OCI-LY7 (cell line): ENCODE measurements around the gene OXCT1. TPM values are rescaled to one million over a fixed set of nuclear protein-coding genes. Genes with fewer than 3 reads are reported as not detected.

ENCODE experiments used
- BruUV-seq: library from RNA; stranded (reverse); fragments of 400-500 nt; replicated peaks from 2 replicates; lab custom pipeline; 2021; lab: Mats Ljungman, UMichigan
- CTCF ChIA-PET: fragments of 300-600 bp; sonication (Branson Sonifier 250); formaldehyde crosslinking; loops from one replicate; lab custom pipeline; 2022; ENCODE audit warnings: antibody characterized with exemption; ENCODE audit not compliant: unreplicated experiment; lab: Charles Lee
- POLR2A ChIA-PET: fragments of 300-600 bp; sonication (Branson Sonifier 250); formaldehyde crosslinking; loops from one replicate; lab custom pipeline; 2022; ENCODE audit warnings: antibody characterized with exemption; lab: Charles Lee
- DNase-seq: peaks from one replicate; pipeline ENCODE4 v3.0.0-alpha.2; 2015; ENCODE audit warnings: low spot score
- H2AFZ ChIP-seq: fragments of 200-600 bp; sonication (generic), shearing (Covaris generic); 2 replicates; pipeline ENCODE4 v1.6.1; 2014; ENCODE audit warnings: mild to moderate bottlenecking, antibody characterized with exemption, low read length, moderate library complexity
- H3K27ac ChIP-seq: fragments of 200-600 bp; sonication (generic); 2 replicates; pipeline ENCODE4 v1.5.1; 2014; ENCODE audit warnings: mixed run types, low read depth, mild to moderate bottlenecking, moderate library complexity, low read length, inconsistent platforms; ENCODE audit not compliant: poor library complexity, severe bottlenecking
- H3K36me3 ChIP-seq: fragments of 200-600 bp; sonication (generic); 2 replicates; pipeline ENCODE4 v1.6.1; 2014; ENCODE audit warnings: mild to moderate bottlenecking, antibody characterized with exemption, low read length, moderate library complexity, mixed read lengths; ENCODE audit not compliant: insufficient read depth
- H3K4me1 ChIP-seq: fragments of 200-600 bp; sonication (generic); 2 replicates; pipeline ENCODE4 v1.5.1; 2014; ENCODE audit warnings: mild to moderate bottlenecking, low read length; ENCODE audit not compliant: insufficient read depth, poor library complexity, severe bottlenecking
- H3K4me2 ChIP-seq: fragments of 200-600 bp; sonication (generic); 2 replicates; pipeline ENCODE4 v1.6.1; 2014; ENCODE audit warnings: mild to moderate bottlenecking, low read length
- H3K4me3 ChIP-seq: fragments of 200-600 bp; sonication (generic); 2 replicates; pipeline ENCODE4 v1.5.1; 2014; ENCODE audit warnings: mild to moderate bottlenecking, low read depth, low read length; ENCODE audit not compliant: poor library complexity, severe bottlenecking
- H3K79me2 ChIP-seq: fragments of 200-600 bp; sonication (generic); 2 replicates; pipeline ENCODE4 v1.6.1; 2016; ENCODE audit warnings: low read depth, mild to moderate bottlenecking, low read length, moderate library complexity, mixed read lengths; ENCODE audit not compliant: insufficient read depth
- H3K9me2 ChIP-seq: fragments of 200-600 bp; sonication (generic); 2 replicates; pipeline ENCODE4 v1.6.1; 2016; ENCODE audit warnings: mild to moderate bottlenecking, low read length, mixed read lengths; ENCODE audit not compliant: insufficient read depth
- H3K9me3 ChIP-seq: fragments of 200-600 bp; sonication (generic); 2 replicates; pipeline ENCODE4 v1.6.1; 2014; ENCODE audit warnings: mild to moderate bottlenecking, mixed run types, low read length, mixed read lengths
- H4K20me1 ChIP-seq: fragments of 200-600 bp; sonication (generic); 2 replicates; pipeline ENCODE4 v1.6.1; 2014; ENCODE audit warnings: mild to moderate bottlenecking, antibody characterized with exemption, low read length, moderate library complexity, mixed read lengths; ENCODE audit not compliant: insufficient read depth
- EZH2phosphoT487 ChIP-seq: fragments of 200-600 bp; sonication (generic); IDR thresholded peaks from 2 replicates; pipeline ENCODE4 v1.6.1; 2018; ENCODE audit warnings: low read depth, borderline replicate concordance, mild to moderate bottlenecking, mixed run types, antibody characterized with exemption, low read length, moderate library complexity, mixed read lengths
- intact Hi-C: fragments of 100-400 bp; cut with micrococcal nuclease; formaldehyde crosslinking; loops from one replicate; pipeline ENCODE4 v1.10.0; 2022; ENCODE audit not compliant: unreplicated experiment
- total RNA-seq, 2 experiments: library from RNA; depleted of rRNA in 1 of 2; stranded (reverse); fragments of >200 nt in 1 of 2; shearing (Covaris generic) in 1 of 2; gene quantifications; 2 replicates each; pipeline ENCODE4 v1.2.3, GENCODE V29; 2014 to 2022
- TF ChIP-seq, protein P1 (sequence below): fragments of 200-600 bp; sonication (generic); conservative IDR thresholded peaks from 2 replicates; pipeline ENCODE4 v1.5.1; 2014; ENCODE audit warnings: mild to moderate bottlenecking, antibody characterized with exemption, low read length, moderate library complexity, mixed read lengths

OXCT1 gene
- total RNA-seq, 2 experiments from 2014 or later, result 27.0 to 43.4 TPM

DNA sequence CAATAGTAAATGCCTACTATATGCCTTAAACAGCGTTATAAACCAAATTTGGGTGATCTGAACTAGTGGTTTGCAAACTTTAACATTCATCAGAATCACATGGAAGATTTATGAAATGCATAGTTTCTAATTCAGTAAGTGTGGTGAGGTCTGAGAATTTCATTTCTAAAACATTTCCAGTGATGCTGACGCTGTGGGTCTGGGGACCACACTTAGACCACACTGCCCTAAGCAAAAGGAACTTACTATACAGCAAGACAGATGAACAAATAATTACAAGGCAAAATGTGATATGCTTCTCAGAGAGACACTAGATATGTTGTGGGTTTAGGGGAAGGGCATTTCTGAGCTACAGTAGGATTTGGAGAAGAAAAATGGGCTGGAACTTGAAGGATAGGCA lies 72.6 kb downstream of the OXCT1 start:
- intact Hi-C loops, result no loop called here
- Histone ChIP-seq H3K79me2 (no peaks in the 10 kb centered on the region), H3K4me2 (no peak overlapping the region), H3K9me3 (no peaks in the 10 kb centered on the region), H3K4me3 (no peak overlapping the region), H4K20me1 (no peaks in the 10 kb centered on the region), H3K9me2 (no peaks in the 10 kb centered on the region), H3K27ac (no peak overlapping the region), H2AFZ (no peak overlapping the region), H3K36me3 (peaks cover 56% of the 10 kb centered on the region; the same call in 1 of the 2 replicates), H3K4me1 (no peaks in the 10 kb centered on the region)
- CTCF ChIA-PET, result no interaction called here
- POLR2A ChIA-PET, result no interaction called here
- DNase-seq, result no peak
- BruUV-seq, result no TSS peak
- TF ChIP-seq EZH2phosphoT487, result no peak
- TF ChIP-seq, protein P1, sequence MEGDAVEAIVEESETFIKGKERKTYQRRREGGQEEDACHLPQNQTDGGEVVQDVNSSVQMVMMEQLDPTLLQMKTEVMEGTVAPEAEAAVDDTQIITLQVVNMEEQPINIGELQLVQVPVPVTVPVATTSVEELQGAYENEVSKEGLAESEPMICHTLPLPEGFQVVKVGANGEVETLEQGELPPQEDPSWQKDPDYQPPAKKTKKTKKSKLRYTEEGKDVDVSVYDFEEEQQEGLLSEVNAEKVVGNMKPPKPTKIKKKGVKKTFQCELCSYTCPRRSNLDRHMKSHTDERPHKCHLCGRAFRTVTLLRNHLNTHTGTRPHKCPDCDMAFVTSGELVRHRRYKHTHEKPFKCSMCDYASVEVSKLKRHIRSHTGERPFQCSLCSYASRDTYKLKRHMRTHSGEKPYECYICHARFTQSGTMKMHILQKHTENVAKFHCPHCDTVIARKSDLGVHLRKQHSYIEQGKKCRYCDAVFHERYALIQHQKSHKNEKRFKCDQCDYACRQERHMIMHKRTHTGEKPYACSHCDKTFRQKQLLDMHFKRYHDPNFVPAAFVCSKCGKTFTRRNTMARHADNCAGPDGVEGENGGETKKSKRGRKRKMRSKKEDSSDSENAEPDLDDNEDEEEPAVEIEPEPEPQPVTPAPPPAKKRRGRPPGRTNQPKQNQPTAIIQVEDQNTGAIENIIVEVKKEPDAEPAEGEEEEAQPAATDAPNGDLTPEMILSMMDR, result no peak

DNA sequence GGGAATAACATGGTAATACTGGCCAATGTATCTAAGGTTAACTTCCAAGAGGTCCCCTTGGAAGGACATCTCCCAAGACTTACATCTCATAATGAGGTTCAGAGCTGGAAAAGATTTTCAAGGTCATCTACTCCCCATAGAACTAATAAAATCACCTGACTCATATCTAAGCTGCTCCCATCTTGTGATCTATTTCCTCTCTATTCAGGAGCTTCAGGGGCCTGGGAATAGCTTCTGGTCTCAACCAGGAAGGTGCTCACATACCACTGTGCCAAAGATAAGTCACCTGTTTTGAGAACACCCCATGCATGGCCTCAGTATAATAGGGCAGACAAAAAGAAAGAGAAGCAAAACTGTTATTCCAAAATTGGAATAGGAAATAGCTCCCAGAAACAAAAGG lies 74.2 kb downstream of the OXCT1 start:
- Histone ChIP-seq H3K4me2 (no peak overlapping the region), H3K27ac (no peak overlapping the region), H4K20me1 (no peaks in the 10 kb centered on the region), H3K4me1 (no peaks in the 10 kb centered on the region), H3K36me3 (peaks cover 63% of the 10 kb centered on the region; the same call in 1 of the 2 replicates), H3K79me2 (no peaks in the 10 kb centered on the region), H3K9me3 (no peaks in the 10 kb centered on the region), H3K9me2 (no peaks in the 10 kb centered on the region), H3K4me3 (no peak overlapping the region), H2AFZ (no peak overlapping the region)
- POLR2A ChIA-PET, result interaction anchor here (0.5 to 1.3 kb wide), 5 partner anchors 9 to 932 kb away, joined by 3 to 5 read pairs (median 3); no protein-coding TSS in a partner anchor
- intact Hi-C loops, result no loop called here
- no TSS peak for BruUV-seq
- TF ChIP-seq, protein P1, result no peak
- TF ChIP-seq EZH2phosphoT487, result no peak
- no peak for DNase-seq
- CTCF ChIA-PET, result interaction anchor here (1.1 kb wide), 1 partner anchor 13 kb away, joined by 3 read pairs; no protein-coding TSS in a partner anchor

DNA sequence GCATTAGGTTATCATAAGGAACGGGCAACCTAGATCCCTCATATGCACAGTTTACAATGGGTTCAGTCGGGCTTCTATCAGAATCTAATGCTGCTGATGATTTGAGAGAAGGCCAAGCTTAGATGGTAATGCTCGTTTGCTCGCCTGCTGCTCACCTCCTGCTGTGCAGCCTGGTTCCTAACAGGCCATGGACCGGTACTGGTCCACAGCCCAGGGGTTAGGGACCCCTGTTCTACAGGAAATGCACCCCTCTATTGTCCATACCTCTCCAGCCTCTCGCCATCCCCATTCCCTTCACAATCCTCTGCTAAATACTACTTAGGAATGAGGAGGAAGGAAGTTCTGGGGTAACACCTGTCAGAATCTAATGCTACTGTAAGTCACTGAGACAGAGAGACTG lies 75.1 kb downstream of the OXCT1 start:
- Histone ChIP-seq H3K36me3 (peaks cover 55% of the 10 kb centered on the region; the same call in 1 of the 2 replicates), H2AFZ (no peak overlapping the region), H4K20me1 (no peaks in the 10 kb centered on the region), H3K4me1 (no peaks in the 10 kb centered on the region), H3K4me3 (no peak overlapping the region), H3K9me2 (no peaks in the 10 kb centered on the region), H3K9me3 (no peaks in the 10 kb centered on the region), H3K27ac (no peak overlapping the region), H3K79me2 (no peaks in the 10 kb centered on the region), H3K4me2 (no peak overlapping the region)
- BruUV-seq, result no TSS peak
- intact Hi-C loops, result no loop called here
- ChIA-PET CTCF (no interaction called here), POLR2A (no interaction called here)
- no peak for TF ChIP-seq EZH2phosphoT487
- TF ChIP-seq, protein P1, result no peak
- DNase-seq, result no peak
